Fibroblast of lung (primary cell): ENCODE results near the gene COMTD1. TPM values are rescaled to one million over a fixed set of nuclear protein-coding genes. Genes with fewer than 3 reads are reported as not detected.
"Not testable (repeated sequence)": the region's sequence is repeated elsewhere in the genome, so short reads cannot be mapped to it uniquely, and the experiment has no call there.

Experiments used
- DNase-seq, 2 donors: peaks; one replicate each; pipeline versions ENCODE4 v3.0.0 to v3.0.0-alpha.2; 2010; ENCODE audit warnings: low read depth in 2 of 2
- H2AFZ ChIP-seq: 2 replicates; pipeline ENCODE4 v1.5.1; 2012; ENCODE audit warnings: low read length, control low read depth, inconsistent platforms
- H3K27ac ChIP-seq: 2 replicates; pipeline ENCODE4 v1.5.1; 2011; ENCODE audit warnings: low read length, control low read depth; ENCODE audit not compliant: insufficient read depth
- H3K27me3 ChIP-seq: 2 replicates; pipeline ENCODE4 v1.5.1; 2011; ENCODE audit warnings: mild to moderate bottlenecking, low read length; ENCODE audit not compliant: control insufficient read depth, insufficient read depth
- H3K36me3 ChIP-seq: 2 replicates; pipeline ENCODE4 v1.5.1; 2011; ENCODE audit warnings: low read length; ENCODE audit not compliant: control insufficient read depth, insufficient read depth
- H3K4me1 ChIP-seq: 2 replicates; pipeline ENCODE4 v1.5.1; 2011; ENCODE audit warnings: low read length; ENCODE audit not compliant: control insufficient read depth, insufficient read depth; ENCODE audit errors: extremely low read depth
- H3K4me2 ChIP-seq: 2 replicates; pipeline ENCODE4 v1.5.1; 2011; ENCODE audit warnings: low read length, control low read depth; ENCODE audit not compliant: insufficient read depth; ENCODE audit errors: extremely low read depth
- H3K4me3 ChIP-seq, 4 experiments: fragments of 200-600 bp in 1 of 4; sonication (generic) in 1 of 4; replicated peaks in 1 of 4; 2 replicates each; pipeline ENCODE4 v1.5.1; 2011 to 2016; ENCODE audit warnings: low read length in 4 of 4, low read depth in 3 of 4, mild to moderate bottlenecking in 3 of 4, control low read depth in 2 of 4, inconsistent platforms in 1 of 4, mixed read lengths in 1 of 4; ENCODE audit not compliant: insufficient read depth in 1 of 4; ENCODE audit errors: control extremely low read depth in 1 of 4
- H3K79me2 ChIP-seq: 2 replicates; pipeline ENCODE4 v1.5.1; 2012; ENCODE audit warnings: mild to moderate bottlenecking, low read length, inconsistent platforms; ENCODE audit not compliant: control insufficient read depth, insufficient read depth
- H3K9ac ChIP-seq: 2 replicates; pipeline ENCODE4 v1.5.1; 2011; ENCODE audit warnings: mild to moderate bottlenecking, low read length, control low read depth; ENCODE audit not compliant: insufficient read depth
- H3K9me3 ChIP-seq: 2 replicates; pipeline ENCODE4 v1.5.1; 2012; ENCODE audit warnings: low read depth, low read length; ENCODE audit not compliant: control insufficient read depth, insufficient read depth
- H4K20me1 ChIP-seq: 2 replicates; pipeline ENCODE4 v1.5.1; 2011; ENCODE audit warnings: low read length; ENCODE audit not compliant: control insufficient read depth, insufficient read depth; ENCODE audit errors: extremely low read depth
- CTCF ChIP-seq, 2 donors: IDR thresholded peaks in 1 of 2; conservative IDR thresholded peaks in 1 of 2; 1 replicate in 1 of 2; 2 replicates in 1 of 2; pipeline ENCODE4 v1.5.1; 2011 to 2012; ENCODE audit warnings: low read length in 2 of 2, control low read depth in 1 of 2, inconsistent platforms in 1 of 2, low read depth in 1 of 2, mild to moderate bottlenecking in 1 of 2
- EZH2 ChIP-seq: IDR thresholded peaks from 2 replicates; pipeline ENCODE4 v1.5.1; 2012; ENCODE audit warnings: low read length, control low read depth, mild to moderate bottlenecking; ENCODE audit errors: missing control alignments
- polyA plus RNA-seq, 2 donors: library from polyadenylated mRNA; depleted of rRNA in 1 of 2; stranded (reverse) in 1 of 2; unstranded in 1 of 2; fragments of >200 nt; gene quantifications; 2 replicates each; pipeline ENCODE4 v1.2.1, GENCODE V29; 2011 to 2012; ENCODE audit warnings: missing spikeins in 1 of 2
- total RNA-seq: library from RNA; depleted of rRNA; stranded (reverse); fragments of >200 nt; gene quantifications from 2 replicates; pipeline ENCODE4 v1.2.1, GENCODE V29; 2014

The COMTD1 gene
- total and polyA plus RNA-seq, 2 donors (not counting 1 experiment from before 2014, with no cell fraction given) = 2.0 to 8.3 TPM

GRCh38 chr10:75205908-75206307, 29.8 kb downstream of the COMTD1 start:
- peaks cover 1% of the 10 kb centered on the region for H3K79me2 ChIP-seq
- TF ChIP-seq CTCF (conservative IDR thresholded peaks at IDR 0.05 in 1 of 2, IDR thresholded peaks at IDR 0.05 in 1 of 2; ENCODE audit: low read depth in 1 of 2, low read length in 2 of 2) (no peak), EZH2 (no peak)
- H3K4me3 ChIP-seq = no peak overlapping the region
- H3K4me1 ChIP-seq = peaks cover 22% of the 10 kb centered on the region
- no peak overlapping the region for H3K9ac ChIP-seq
- DNase-seq = no peak
- H3K4me2 ChIP-seq = no peak overlapping the region
- no peak overlapping the region for H2AFZ ChIP-seq
- H4K20me1 ChIP-seq = no peaks in the 10 kb centered on the region
- H3K36me3 ChIP-seq = no peaks in the 10 kb centered on the region
- H3K27ac ChIP-seq = no peak overlapping the region
- no peaks in the 10 kb centered on the region for H3K9me3 ChIP-seq
- no peaks in the 10 kb centered on the region for H3K27me3 ChIP-seq

- H4K20me1 ChIP-seq = no peaks in the 10 kb centered on the region
- H3K9ac ChIP-seq = no peak overlapping the region
- H3K27me3 ChIP-seq = no peaks in the 10 kb centered on the region
- peaks cover 18% of the 10 kb centered on the region for H3K4me1 ChIP-seq
- H3K9me3 ChIP-seq = no peaks in the 10 kb centered on the region
- DNase-seq = no peak
- H2AFZ ChIP-seq = no peak overlapping the region
- TF ChIP-seq EZH2 = no peak
- TF ChIP-seq CTCF (conservative IDR thresholded peaks at IDR 0.05 in 1 of 2, IDR thresholded peaks at IDR 0.05 in 1 of 2; ENCODE audit: low read depth in 1 of 2, low read length in 2 of 2) = no peak
- no peaks in the 10 kb centered on the region for H3K79me2 ChIP-seq
- H3K27ac ChIP-seq = no peak overlapping the region
- H3K4me3 ChIP-seq = no peak overlapping the region
- no peak overlapping the region for H3K4me2 ChIP-seq
- no peaks in the 10 kb centered on the region for H3K36me3 ChIP-seq
Measured at GRCh38 chr10:75203724-75204123, 32.0 kb downstream of the COMTD1 start.

- not testable (repeated sequence) for H3K9me3 ChIP-seq, H3K9ac ChIP-seq, H3K36me3 ChIP-seq, DNase-seq, H3K79me2 ChIP-seq, H4K20me1 ChIP-seq, H3K27me3 ChIP-seq, H3K4me3 ChIP-seq
- Histone ChIP-seq H3K4me1 (peaks cover 17% of the 10 kb centered on the region), H3K27ac (peak overlapping the region; percentile 42), H2AFZ (peak overlapping the region; percentile 62), H3K4me2 (peak overlapping the region; percentile 60)
Measured at GRCh38 chr10:75203046-75203620, 32.6 kb downstream of the COMTD1 start.
